Stimulated activated CD4-positive, alpha-beta T cell treated with anti-CD3 and anti-CD28 coated beads, Interleukin-15, amount 100 ng/mL, for 1 hour (primary cell): Measurements from ENCODE around the gene EHF.
"Not testable (repeated sequence)": the region's sequence is repeated elsewhere in the genome, so short reads cannot be mapped to it uniquely, and the experiment has no call there.

Experiments used
- DNase-seq, 2 donors: peaks; one replicate each; pipeline ENCODE4 v3.0.0-alpha.2; 2020; ENCODE audit warnings: low read depth in 1 of 2, low spot score in 1 of 2

Gene EHF

DNA sequence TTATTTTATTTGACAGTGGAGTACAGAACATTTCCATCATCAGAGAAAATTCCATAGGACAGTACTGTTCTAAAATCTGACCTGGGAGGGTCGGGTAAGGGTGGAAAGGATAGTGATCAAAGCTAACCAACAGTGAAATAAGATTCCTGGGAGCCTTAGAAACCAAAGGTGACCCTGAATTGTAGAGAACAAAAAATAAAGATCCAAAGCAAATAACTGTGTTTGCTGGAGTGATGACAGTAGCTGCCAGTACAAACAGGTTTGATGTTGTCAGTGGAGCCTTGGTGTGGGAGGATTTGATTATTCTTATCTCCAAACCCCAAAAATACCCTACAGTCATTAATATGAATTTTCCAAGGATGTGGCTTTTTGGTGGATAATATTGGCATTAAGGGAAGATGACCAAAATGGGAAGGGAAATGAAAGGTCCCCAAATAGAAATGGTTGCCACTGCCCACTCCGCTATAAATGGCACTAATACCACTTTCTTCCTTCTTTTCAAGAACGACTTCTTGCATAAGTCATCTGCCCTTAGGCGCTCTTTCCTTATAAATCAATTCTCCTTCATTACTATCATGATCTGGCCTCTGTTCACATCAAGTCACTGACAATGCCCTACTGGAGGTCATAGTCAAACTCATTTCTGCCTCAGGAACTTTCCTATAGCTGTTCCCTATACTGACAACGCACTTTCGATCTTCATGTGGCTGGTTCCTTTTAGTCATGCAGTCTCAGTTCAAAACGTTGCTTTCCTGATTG is 44.4 kb downstream of the EHF start:
- no peak for DNase-seq

DNA sequence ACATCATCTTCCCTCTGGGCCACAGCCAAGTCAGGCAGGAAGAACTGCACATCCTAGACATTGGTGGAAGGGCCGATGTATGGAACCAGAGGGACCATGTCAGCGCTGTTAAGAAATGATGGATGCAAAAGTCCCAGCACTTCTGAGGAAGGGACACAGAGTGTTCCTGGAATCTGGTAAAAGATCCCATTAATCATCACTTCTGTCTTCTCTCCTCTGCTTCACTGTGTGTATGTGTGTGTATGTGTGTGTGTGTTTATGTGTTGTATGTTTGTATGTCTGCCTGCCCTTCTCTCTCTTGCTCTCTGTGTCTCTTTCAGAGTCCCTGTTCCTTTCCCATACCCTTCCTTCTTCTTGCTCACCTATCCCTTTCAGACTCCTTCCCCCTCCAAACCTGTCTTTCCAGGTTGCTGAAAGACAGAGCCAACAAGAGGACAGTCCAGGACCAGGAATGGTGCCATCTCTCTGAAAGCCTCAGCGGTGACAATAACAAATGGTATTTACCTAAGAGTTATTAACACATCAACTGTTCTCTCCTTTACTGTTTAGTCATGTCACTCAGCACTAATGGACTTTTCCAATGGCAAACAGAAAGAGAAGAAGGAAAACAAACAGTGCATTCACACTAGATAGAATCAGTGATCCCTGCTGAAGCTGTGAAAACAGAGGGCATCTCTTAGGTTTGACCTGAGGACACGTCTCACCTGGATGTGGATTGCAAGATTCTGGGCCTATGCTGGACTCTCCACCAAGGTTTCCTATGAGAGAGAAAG is 47.1 kb downstream of the EHF start:
- no peak for DNase-seq

GRCh38 chr11:34668583-34669053 is 47.7 kb downstream of the EHF start:
- no peak for DNase-seq

DNA sequence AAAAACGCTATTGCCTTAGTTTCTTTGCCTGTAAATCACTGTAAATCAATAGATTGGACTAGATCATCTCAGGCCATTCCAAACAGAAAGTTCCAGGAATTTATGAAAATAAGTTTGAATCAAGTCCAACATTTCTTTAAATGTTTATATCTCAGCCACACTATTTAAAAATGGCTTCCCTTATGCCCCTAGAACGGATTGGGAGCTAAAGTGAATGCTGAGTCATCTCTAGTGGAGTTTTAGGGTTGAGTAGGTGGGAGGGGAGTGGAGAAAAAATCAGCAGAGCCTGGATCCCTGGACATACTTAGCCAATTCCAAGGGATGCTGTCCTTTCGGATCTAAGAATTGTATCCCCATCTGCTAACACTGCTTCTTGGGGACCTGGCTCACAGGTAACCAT is 48.6 kb downstream of the EHF start:
- no peak for DNase-seq

- no peak for DNase-seq
These were observed 50.2 kb downstream of the EHF start for GRCh38 chr11:34671117-34671516.

- no peak for DNase-seq
These were observed 51.1 kb downstream of the EHF start for GRCh38 chr11:34671946-34672345.

GRCh38 chr11:34674038-34674437 is 53.1 kb downstream of the EHF start:
- DNase-seq, result no peak

- no peak for DNase-seq
These were observed 55.3 kb downstream of the EHF start for GRCh38 chr11:34676227-34676626.

DNA sequence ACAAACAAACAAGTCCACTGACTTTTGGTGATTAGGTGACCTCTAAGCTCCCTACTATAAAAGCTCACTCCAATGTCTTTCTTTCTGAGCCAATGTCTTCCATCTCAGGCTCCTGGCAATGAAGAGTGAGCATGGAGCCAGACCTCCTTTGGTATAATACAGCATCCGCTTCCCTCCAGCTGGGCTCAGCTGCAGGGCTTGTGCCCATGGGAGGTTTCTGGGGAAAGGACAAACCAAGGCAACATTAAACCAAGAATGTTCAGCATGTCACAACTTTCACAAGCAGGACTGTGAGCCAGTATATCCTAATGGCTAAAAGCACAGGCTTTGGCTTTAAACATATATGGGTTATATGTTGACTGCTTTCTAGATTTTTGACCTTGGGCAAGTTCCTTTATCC is 58.8 kb downstream of the EHF start:
- DNase-seq, result no peak

GRCh38 chr11:34680206-34680605 is 59.3 kb downstream of the EHF start:
- DNase-seq, result no peak

DNA sequence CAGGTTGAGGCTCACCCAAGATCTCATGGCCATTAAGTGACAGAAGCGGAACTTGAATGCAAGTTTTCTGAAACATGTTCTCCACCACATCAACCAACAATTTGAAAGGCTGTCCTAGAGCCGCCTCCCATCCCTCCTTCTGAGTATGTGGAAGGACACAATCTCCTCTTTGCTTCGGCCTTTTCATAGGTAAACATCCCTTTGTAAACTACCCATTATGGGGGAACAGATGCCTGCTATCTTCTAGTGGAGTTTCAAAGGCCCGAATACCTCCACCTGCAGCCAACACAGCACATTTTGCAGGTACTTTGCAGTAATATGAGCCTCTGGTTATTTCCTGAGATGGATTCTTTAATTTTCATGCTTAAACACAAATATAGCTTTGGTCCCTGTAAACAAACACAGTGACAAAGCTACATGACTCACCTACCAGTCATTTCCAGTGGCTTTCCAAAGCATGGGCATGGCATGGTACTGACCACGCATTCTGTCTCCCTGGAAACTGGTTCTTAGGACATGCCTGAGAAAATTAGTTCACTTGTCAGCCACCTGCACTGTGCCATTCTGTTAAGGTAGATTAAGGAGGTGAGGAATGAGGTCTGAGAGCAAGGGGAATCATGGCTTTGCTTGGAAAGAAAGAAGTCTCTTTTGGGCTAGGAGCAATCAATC is 60.2 kb downstream of the EHF start:
- no peak for DNase-seq

DNA sequence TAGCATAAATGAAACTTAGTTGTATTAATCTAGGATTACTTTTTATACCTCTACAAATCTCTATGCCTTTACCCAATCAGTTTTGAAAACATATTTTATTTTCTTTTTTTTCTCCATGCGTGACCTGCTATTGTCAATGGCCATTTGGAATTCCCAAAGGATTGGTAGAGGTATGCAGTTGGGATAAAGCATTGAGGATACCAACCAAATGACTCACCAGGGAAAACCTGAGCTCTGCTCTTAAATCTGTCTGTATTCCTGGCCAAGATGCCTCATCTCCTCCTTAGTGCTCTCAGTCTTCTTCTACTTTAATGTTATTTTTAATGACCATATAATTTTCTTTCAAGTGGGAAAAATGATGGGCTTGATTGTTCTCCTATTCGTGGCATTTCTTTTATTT is 61.9 kb downstream of the EHF start:
- DNase-seq, result no peak

DNA sequence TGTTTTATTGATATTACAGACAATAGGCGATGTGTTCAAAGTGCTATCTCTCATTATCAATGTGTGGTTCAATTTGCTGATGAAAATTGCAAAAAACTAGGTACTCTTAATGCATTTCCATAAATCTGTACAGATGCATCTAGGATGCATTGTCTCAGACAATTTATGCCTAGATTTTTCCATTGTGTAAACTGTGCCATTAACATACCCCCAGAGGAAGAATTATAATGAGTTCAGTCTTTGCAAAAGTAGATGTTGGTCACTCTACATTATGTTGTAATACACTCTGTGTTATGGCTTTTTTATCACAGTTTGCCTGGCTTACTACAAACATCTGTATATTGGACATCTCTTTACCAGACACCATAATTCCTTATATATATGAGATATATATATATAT is 62.5 kb downstream of the EHF start:
- DNase-seq, result no peak

- no peak for DNase-seq
These were observed 65.0 kb downstream of the EHF start for GRCh38 chr11:34685864-34686263.

DNA sequence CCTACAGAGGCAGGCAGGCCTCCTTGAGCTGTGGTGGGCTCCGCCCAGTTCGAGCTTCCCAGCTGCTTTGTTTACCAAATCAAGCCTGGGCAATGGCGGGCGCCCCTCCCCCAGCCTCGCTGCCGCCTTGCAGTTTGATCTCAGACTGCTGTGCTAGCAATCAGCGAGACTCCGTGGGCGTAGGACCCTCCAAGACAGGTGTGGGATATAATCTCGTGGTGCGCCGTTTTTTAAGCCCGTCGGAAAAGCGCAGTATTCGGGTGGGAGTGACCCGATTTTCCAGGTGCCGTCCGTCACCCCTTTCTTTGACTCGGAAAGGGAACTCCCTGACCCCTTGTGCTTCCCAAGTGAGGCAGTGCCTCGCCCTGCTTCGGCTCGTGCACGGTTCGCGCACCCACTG is 71.4 kb downstream of the EHF start:
- DNase-seq, result not testable (repeated sequence)

DNA sequence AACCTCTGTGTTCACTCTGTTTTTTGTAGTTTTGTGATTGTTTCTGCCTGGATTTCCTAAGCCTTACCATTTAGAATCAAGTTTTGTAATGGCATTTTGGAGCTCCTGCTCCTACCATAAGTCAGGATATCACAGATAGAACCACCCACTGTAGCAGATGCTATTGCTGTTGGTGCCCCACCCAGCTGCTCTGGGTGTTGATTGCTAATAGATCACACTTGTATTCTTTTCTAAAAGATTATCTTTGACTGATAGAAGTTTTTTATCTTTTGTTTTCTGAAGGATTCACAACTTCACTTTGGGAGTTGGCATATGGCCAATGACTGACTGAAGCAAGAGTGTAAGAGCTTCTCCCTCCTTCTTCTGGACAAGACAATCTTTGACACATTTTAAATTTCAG is 76.0 kb downstream of the EHF start:
- no peak for DNase-seq

DNA sequence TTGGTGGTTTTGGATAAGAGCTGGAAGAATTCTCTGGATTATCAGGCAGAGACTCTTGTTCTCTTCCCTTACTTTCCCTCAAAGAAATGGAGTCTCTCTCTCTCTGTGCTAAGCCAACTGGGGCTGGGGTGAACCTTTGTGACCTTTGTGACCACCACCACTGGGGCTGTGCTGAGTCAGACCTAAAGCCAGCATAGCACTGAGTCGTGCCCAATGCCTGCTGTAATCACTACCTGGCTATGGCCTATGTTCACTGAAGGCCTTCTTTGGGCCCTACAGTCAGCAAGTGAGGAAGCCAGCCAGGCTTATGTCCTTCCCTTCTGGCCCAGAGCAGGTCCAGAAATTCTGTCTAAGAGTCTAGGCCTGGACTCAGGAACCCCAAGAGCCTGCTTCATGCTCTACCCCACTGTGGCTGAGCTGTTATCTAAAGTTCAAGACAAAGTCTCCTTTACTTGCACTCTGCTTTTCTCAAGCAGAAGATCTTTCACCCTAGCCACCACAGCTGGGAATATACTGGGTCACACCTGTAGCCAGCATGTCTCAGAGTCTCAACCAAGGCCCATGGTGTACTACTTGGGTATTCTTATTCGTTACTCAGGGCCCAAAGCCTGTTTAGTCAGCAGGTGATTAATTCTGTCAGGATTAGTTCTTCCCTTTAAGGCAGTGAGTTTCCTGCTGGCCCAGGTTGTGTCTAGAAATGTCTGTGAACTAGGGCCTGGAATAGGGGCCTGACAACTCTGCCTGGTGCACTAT is 86.0 kb downstream of the EHF start:
- no peak for DNase-seq

DNA sequence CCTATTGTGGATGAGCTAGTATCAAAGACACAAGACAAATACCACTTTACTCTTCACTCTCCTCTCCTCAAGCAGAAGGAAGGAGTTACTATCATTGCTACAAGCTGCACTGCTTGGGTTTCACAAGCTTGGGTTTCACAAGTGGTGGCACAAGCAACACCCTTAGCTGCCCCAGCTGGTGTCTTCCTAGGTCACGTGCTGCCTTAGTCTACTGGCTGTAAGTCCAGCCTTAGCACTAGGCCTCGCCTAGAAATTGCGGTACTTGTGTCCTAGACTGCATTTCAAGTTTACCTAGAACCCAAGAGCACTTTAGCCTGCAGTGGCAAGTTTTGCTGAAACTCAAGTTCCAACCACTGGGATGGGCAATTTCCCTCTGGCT is 86.6 kb downstream of the EHF start:
- DNase-seq, result no peak
